ENCODE measurements around the gene LONRF2. TPM values are rescaled to one million over a fixed set of nuclear protein-coding genes. Genes with fewer than 3 reads are reported as not detected.
A peak's percentile ranks its signal among the peaks of the same experiment; 100 is the strongest.

LONRF2 gene
- total and polyA plus RNA-seq, 2 of the 4 experiments (the other 2 are of a cell fraction): 0.19 to 0.54 TPM

- intact Hi-C loops (cut with micrococcal nuclease) (no loop called here), dilution Hi-C loops (cut with HindIII; ENCODE audit: low sequenced_read_pairs, unreplicated experiment) (no loop called here), in situ Hi-C loops (cut with MboI; ENCODE audit: low sequenced_read_pairs) (loop anchor here (5.0 to 25.0 kb wide), 2 partner anchors 691 to 1091 kb away; partner anchors contain the start of genes LIPT1 and TSGA10)
- H2AK9ac ChIP-seq (replicated peaks; ENCODE audit: low read depth, low read length, poor library complexity): no peak overlapping the region
- no peak overlapping the region for H3K23ac ChIP-seq (ENCODE audit: low read depth, low read length)
- CTCF ChIA-PET: interaction anchor here (1.2 kb wide), 1 partner anchor 9 kb away, joined by 3 read pairs; no protein-coding TSS in a partner anchor
- H2BK5ac ChIP-seq (ENCODE audit: low read depth, low read length, poor library complexity, severe bottlenecking): no peak overlapping the region
- H3K18ac ChIP-seq (ENCODE audit: low read depth, low read length): no peak overlapping the region
- H2BK15ac ChIP-seq (ENCODE audit: low read depth, low read length): no peak overlapping the region
- H3K4me3 ChIP-seq (ENCODE audit: insufficient read depth, low read depth, low read length): no peak overlapping the region
- no peak overlapping the region for H3K56ac ChIP-seq (ENCODE audit: extremely low read depth, insufficient read depth, low read length)
- no peaks in the 10 kb centered on the region for H4K20me1 ChIP-seq (ENCODE audit: insufficient read depth, low read length)
- H3K9ac ChIP-seq (ENCODE audit: low read depth, low read length): no peak overlapping the region
- H3K27ac ChIP-seq (ENCODE audit: insufficient read depth, low read length): no peak overlapping the region
- no peaks in the 10 kb centered on the region; the same call in 1 of the 2 replicates for H3K9me3 ChIP-seq (ENCODE audit: control insufficient read depth, insufficient read depth, low read length)
- no peak for DNase-seq
- no peak overlapping the region; the same call in 1 of the 2 replicates for H2AK5ac ChIP-seq (ENCODE audit: low read depth, low read length)
- TF ChIP-seq BHLHE40 (IDR thresholded peaks at IDR 0.05; ENCODE audit: low read depth, low read length): no peak
- TF ChIP-seq CHD1 (IDR thresholded peaks at IDR 0.05; ENCODE audit: low read depth, low read length): no peak
- no peak for TF ChIP-seq MXI1 (IDR thresholded peaks at IDR 0.05; ENCODE audit: borderline replicate concordance, low read depth, low read length)
- no peak for TF ChIP-seq MAFK (IDR thresholded peaks at IDR 0.05; ENCODE audit: low read depth, low read length)
- no peak for TF ChIP-seq FOS (IDR thresholded peaks at IDR 0.05; ENCODE audit: low read depth, low read length)
- TF ChIP-seq CEBPB (IDR thresholded peaks at IDR 0.05; ENCODE audit: low read depth, low read length): no peak
- TF ChIP-seq MAZ (IDR thresholded peaks at IDR 0.05; ENCODE audit: borderline replicate concordance, low read depth, low read length): no peak
- no peak overlapping the region for H4K8ac ChIP-seq (ENCODE audit: low read depth in 2 of 2, low read length in 2 of 2)
- 79 to 100% methylated on average over 1 to 9 of the region's 17 CpGs for WGBS, 2 experiments (ENCODE audit: extremely low coverage in 2 of 2, insufficient read length in 1 of 2)
- H3K27me3 ChIP-seq (ENCODE audit: control insufficient read depth, insufficient read depth, low read length): 0 out of 2 replicates have a peak, but pooled peaks cover 2% of the 10 kb centered on the region
- POLR2A ChIA-PET (ENCODE audit: unreplicated experiment): no interaction called here
- peaks cover under 1% of the 10 kb centered on the region; the same call in 1 of the 2 replicates for H3K9me1 ChIP-seq (ENCODE audit: insufficient read depth, low read length)
- H2BK120ac ChIP-seq (ENCODE audit: low read depth, low read length): no peak overlapping the region
- H3K79me1 ChIP-seq (ENCODE audit: low read depth in 1 of 2, low read length in 2 of 2): no peaks in the 10 kb centered on the region
- no peak for ATAC-seq (ENCODE audit: low read depth)
- no peaks in the 10 kb centered on the region for H3K36me3 ChIP-seq (ENCODE audit: control insufficient read depth, insufficient read depth, low read length)
- no peak overlapping the region for H3K14ac ChIP-seq (replicated peaks; ENCODE audit: low read depth, low read length)
- H3K4ac ChIP-seq (ENCODE audit: low read depth, low read length): no peak overlapping the region
- peak overlapping the region; percentile 27 for H2AFZ ChIP-seq (replicated peaks; ENCODE audit: low read length, poor library complexity)
- no peak overlapping the region for H3K4me2 ChIP-seq (ENCODE audit: low read depth, low read length)
- peaks cover 2% of the 10 kb centered on the region; the same call in 1 of the 2 replicates for H3K4me1 ChIP-seq (ENCODE audit: control insufficient read depth, insufficient read depth, low read length)
- no peak overlapping the region for H4K91ac ChIP-seq (ENCODE audit: insufficient read depth, low read depth, low read length)
- no TSS peak for BruUV-seq (replicated peaks)
- H4K5ac ChIP-seq (ENCODE audit: low read depth, low read length): no peak overlapping the region
- H2BK20ac ChIP-seq (ENCODE audit: low read depth, low read length): no peak overlapping the region
These were observed 69.2 kb downstream of the LONRF2 start for GRCh38 chr2:100252811-100253698.

All from IMR-90 (cell line).